Caco-2 (cell line): ENCODE measurements around the gene SOCS2. TPM values are rescaled to one million over a fixed set of nuclear protein-coding genes. Genes with fewer than 3 reads are reported as not detected.

Source experiments
- BruUV-seq: library from RNA; stranded (reverse); fragments of 400-500 nt; replicated peaks from 2 replicates; lab custom pipeline; 2021; lab: Mats Ljungman, UMichigan
- CTCF ChIA-PET: fragments of 300-600 bp; sonication (Branson Sonifier 250); formaldehyde crosslinking; loops from one replicate; lab custom pipeline; 2022; ENCODE audit warnings: antibody characterized with exemption; lab: Charles Lee
- POLR2A ChIA-PET: fragments of 300-600 bp; sonication (Branson Sonifier 250); formaldehyde crosslinking; loops from one replicate; lab custom pipeline; 2022; ENCODE audit warnings: antibody characterized with exemption; lab: Charles Lee
- DNase-seq, 2 experiments: peaks; one replicate each; pipeline versions ENCODE4 v3.0.0 to v3.0.0-alpha.2; 2020 to 2022
- H3K27me3 ChIP-seq: replicated peaks from 2 replicates; pipeline ENCODE4 v1.6.0; 2011; ENCODE audit warnings: low read length; ENCODE audit not compliant: control insufficient read depth, insufficient read depth
- H3K36me3 ChIP-seq: 2 replicates; pipeline ENCODE4 v1.5.1; 2011; ENCODE audit warnings: low read length; ENCODE audit not compliant: control insufficient read depth, insufficient read depth
- H3K4me1 ChIP-seq: fragments of 250-450 bp; sonication (Bioruptor Pico); 2 replicates; pipeline ENCODE4 v1.5.1; 2020; ENCODE audit warnings: mild to moderate bottlenecking
- H3K4me3 ChIP-seq: 2 replicates; pipeline ENCODE4 v1.5.1; 2011; ENCODE audit warnings: low read depth, mild to moderate bottlenecking, control low read depth, low read length
- H3K9me3 ChIP-seq: fragments of 250-450 bp; sonication (Bioruptor Pico); 2 replicates; pipeline ENCODE4 v1.5.1; 2020; ENCODE audit warnings: mild to moderate bottlenecking, moderate library complexity
- H3K27ac Mint-ChIP-seq: one replicate; pipeline ENCODE4 v1.8.0; 2022; ENCODE audit warnings: mixed read lengths; ENCODE audit not compliant: unreplicated experiment
- H3K27me3 Mint-ChIP-seq: one replicate; pipeline ENCODE4 v1.8.0; 2022; ENCODE audit warnings: mixed read lengths; ENCODE audit not compliant: insufficient read depth, unreplicated experiment
- H3K36me3 Mint-ChIP-seq: one replicate; pipeline ENCODE4 v1.8.0; 2022; ENCODE audit warnings: mild to moderate bottlenecking, mixed read lengths; ENCODE audit not compliant: insufficient read depth, unreplicated experiment
- H3K4me1 Mint-ChIP-seq: one replicate; pipeline ENCODE4 v1.8.0; 2022; ENCODE audit warnings: low read depth, mixed read lengths; ENCODE audit not compliant: unreplicated experiment
- H3K4me3 Mint-ChIP-seq: one replicate; pipeline ENCODE4 v1.8.0; 2022; ENCODE audit warnings: mild to moderate bottlenecking, moderate library complexity, mixed read lengths; ENCODE audit not compliant: unreplicated experiment
- H3K9me3 Mint-ChIP-seq: one replicate; pipeline ENCODE4 v1.8.0; 2022; ENCODE audit warnings: mixed read lengths; ENCODE audit not compliant: unreplicated experiment
- CTCF ChIP-seq, 2 experiments: fragments of 200-600 bp in 1 of 2; IDR thresholded peaks; 1 replicate in 1 of 2; 2 replicates in 1 of 2; pipeline versions ENCODE4 v1.5.1 to v1.8.0; 2011 to 2022; ENCODE audit warnings: antibody characterized with exemption in 1 of 2, control low read depth in 1 of 2, inconsistent platforms in 1 of 2, low read depth in 1 of 2, low read length in 1 of 2, mild to moderate bottlenecking in 1 of 2, moderate library complexity in 1 of 2; ENCODE audit not compliant: insufficient read depth in 1 of 2, severe bottlenecking in 1 of 2, unreplicated experiment in 1 of 2
- intact Hi-C: fragments of 100-400 bp; cut with micrococcal nuclease; formaldehyde crosslinking; loops from one replicate; pipeline ENCODE4 v1.10.0; 2022; ENCODE audit not compliant: unreplicated experiment
- total RNA-seq: library from RNA; stranded (reverse); gene quantifications from 2 replicates; pipeline ENCODE4 v1.2.3, GENCODE V29; 2022

Gene SOCS2
- total RNA-seq, 1 experiment from 2014 or later = 95.4 TPM

GRCh38 chr12:93526786-93527428, 45.6 kb upstream of the SOCS2 start:
- peak; percentile 84 for DNase-seq
- no peak overlapping the region for H3K4me3 ChIP-seq
- no TSS peak for BruUV-seq
- Mint-ChIP-seq H3K4me1 (peaks cover 34% of the 10 kb centered on the region), H3K27me3 (no peaks in the 10 kb centered on the region), H3K27ac (peak overlapping the region; percentile 64), H3K36me3 (peaks cover 6% of the 10 kb centered on the region), H3K4me3 (peak overlapping the region; percentile 35), H3K9me3 (peaks cover 8% of the 10 kb centered on the region)
- ChIA-PET POLR2A (interaction anchor here (0.6 to 0.7 kb wide), 3 partner anchors 30 to 50 kb away, joined by 3 read pairs; no protein-coding TSS in a partner anchor), CTCF (interaction anchor here (0.7 to 1.5 kb wide), 9 partner anchors 9 to 575 kb away, joined by 3 to 14 read pairs (median 4); no protein-coding TSS in a partner anchor)
- intact Hi-C loops = loop anchor here (1.0 to 10.0 kb wide), 2 partner anchors 37 to 448 kb away; no protein-coding TSS in a partner anchor
- peaks cover 36% of the 10 kb centered on the region for H3K4me1 ChIP-seq
- TF ChIP-seq CTCF (IDR thresholded peaks at IDR 0.05; ENCODE audit: insufficient read depth in 1 of 2, low read depth in 1 of 2, low read length in 1 of 2, severe bottlenecking in 1 of 2, unreplicated experiment in 1 of 2) = no peak
- no peaks in the 10 kb centered on the region for H3K27me3 ChIP-seq
- no peaks in the 10 kb centered on the region for H3K36me3 ChIP-seq
- H3K9me3 ChIP-seq = no peaks in the 10 kb centered on the region

DNA sequence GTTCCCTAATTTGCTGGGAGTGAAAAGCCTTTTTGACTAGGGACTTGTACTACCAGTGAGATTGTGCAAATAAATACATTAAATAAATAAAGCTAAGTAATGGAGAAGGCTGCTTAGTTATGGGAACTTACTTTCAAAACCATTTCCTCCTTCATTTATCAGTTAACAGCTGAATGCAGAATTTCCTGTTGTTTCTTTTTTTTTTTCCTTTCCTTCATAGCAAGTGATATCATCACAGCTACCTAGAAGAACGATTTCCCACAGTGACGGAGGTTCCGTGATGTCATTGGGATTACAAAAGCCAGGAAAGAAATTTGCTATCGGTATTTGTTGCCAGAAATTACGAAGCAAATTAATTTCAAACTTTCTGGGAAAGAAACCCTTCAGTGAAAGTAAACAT, 42.1 kb upstream of the SOCS2 start:
- Histone ChIP-seq H3K9me3 (no peaks in the 10 kb centered on the region), H3K36me3 (no peaks in the 10 kb centered on the region), H3K4me1 (peaks cover 18% of the 10 kb centered on the region), H3K27me3 (no peaks in the 10 kb centered on the region), H3K4me3 (no peak overlapping the region)
- no peak overlapping the region for H3K27ac Mint-ChIP-seq
- CTCF ChIA-PET = no interaction called here
- H3K4me3 Mint-ChIP-seq = no peak overlapping the region
- TF ChIP-seq CTCF (IDR thresholded peaks at IDR 0.05; ENCODE audit: insufficient read depth in 1 of 2, low read depth in 1 of 2, low read length in 1 of 2, severe bottlenecking in 1 of 2, unreplicated experiment in 1 of 2) = no peak
- POLR2A ChIA-PET = no interaction called here
- H3K9me3 Mint-ChIP-seq = peaks cover 8% of the 10 kb centered on the region
- H3K27me3 Mint-ChIP-seq = no peaks in the 10 kb centered on the region
- intact Hi-C loops = no loop called here
- peaks cover 6% of the 10 kb centered on the region for H3K36me3 Mint-ChIP-seq
- DNase-seq = no peak
- H3K4me1 Mint-ChIP-seq = peaks cover 18% of the 10 kb centered on the region
- no TSS peak for BruUV-seq

- POLR2A ChIA-PET = no interaction called here
- Histone ChIP-seq H3K4me1 (no peaks in the 10 kb centered on the region), H3K27me3 (no peaks in the 10 kb centered on the region), H3K4me3 (no peak overlapping the region), H3K36me3 (no peaks in the 10 kb centered on the region), H3K9me3 (no peaks in the 10 kb centered on the region)
- H3K9me3 Mint-ChIP-seq = peaks cover 8% of the 10 kb centered on the region
- CTCF ChIA-PET = no interaction called here
- no peak overlapping the region for H3K27ac Mint-ChIP-seq
- H3K36me3 Mint-ChIP-seq = no peaks in the 10 kb centered on the region
- TF ChIP-seq CTCF (IDR thresholded peaks at IDR 0.05; ENCODE audit: insufficient read depth in 1 of 2, low read depth in 1 of 2, low read length in 1 of 2, severe bottlenecking in 1 of 2, unreplicated experiment in 1 of 2) = no peak
- no peaks in the 10 kb centered on the region for H3K27me3 Mint-ChIP-seq
- no TSS peak for BruUV-seq
- intact Hi-C loops = no loop called here
- no peaks in the 10 kb centered on the region for H3K4me1 Mint-ChIP-seq
- no peak for DNase-seq
- H3K4me3 Mint-ChIP-seq = no peak overlapping the region
Observed at GRCh38 chr12:93533310-93533709, 39.2 kb upstream of the SOCS2 start.
